ENCODE results near the gene INHBC. TPM values are rescaled to one million over a fixed set of nuclear protein-coding genes. Genes with fewer than 3 reads are reported as not detected.

INHBC gene
- polyA plus RNA-seq, 1 of the 3 experiments (the other 2 are of a cell fraction), result 0.08 TPM

DNA sequence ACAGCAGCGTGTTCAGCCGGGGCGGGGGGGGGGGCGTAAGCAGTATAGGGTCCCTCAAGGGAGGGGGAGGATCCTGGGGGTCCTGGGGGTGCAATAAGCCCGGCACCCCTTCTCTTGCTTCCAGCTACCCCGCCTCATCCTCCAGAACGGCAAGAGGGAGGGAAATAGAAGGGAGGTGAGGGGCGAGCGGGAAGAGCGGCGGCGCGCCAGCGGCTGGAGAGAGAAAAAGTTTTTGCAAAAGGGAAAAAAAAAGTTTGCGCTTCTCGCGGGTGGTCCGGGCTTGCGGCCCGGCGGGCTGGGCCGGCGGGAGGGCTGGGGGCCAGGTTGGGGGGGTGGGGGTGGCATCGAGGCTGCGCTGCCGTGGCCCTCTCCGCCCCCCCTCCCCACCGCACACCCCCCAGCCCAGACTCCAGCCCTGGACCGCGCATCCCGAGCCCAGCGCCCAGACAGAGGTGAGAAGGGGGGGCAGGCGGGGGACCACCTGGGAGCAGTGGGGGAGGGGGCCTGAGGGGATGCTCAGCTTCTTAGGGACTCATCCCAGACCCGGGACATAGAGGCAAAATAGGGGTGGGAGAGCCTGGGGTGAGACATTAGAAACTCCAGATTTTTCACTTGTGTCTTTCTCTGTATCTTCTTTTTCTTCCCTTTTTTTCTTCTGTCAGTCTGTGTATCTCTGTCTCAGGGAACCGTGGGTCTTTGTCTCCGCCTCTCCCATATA, 25.3 kb downstream of the INHBC start, which contains the start of gene GLI1:
TSS of gene GLI1 (plus strand) at position 36 of the 718 bp plus-strand sequence. CDS start 3,907 bp downstream, outside the sequence.
- H3K9me2 ChIP-seq, result no peaks in the 10 kb centered on the region
- H3K79me2 ChIP-seq (ENCODE audit: insufficient read depth), result no peaks in the 10 kb centered on the region
- no peaks in the 10 kb centered on the region for H3K9me3 ChIP-seq
- H3K9ac ChIP-seq, result peak within 1 kb of the TSS; percentile 52; the same call in 1 of the 2 replicates
- no peaks in the 10 kb centered on the region for H3K36me3 ChIP-seq (replicated peaks in 1 of 2; ENCODE audit: control insufficient read depth in 1 of 2, insufficient read depth in 2 of 2, low read length in 1 of 2)
- H4K20me1 ChIP-seq (ENCODE audit: insufficient read depth), result no peaks in the 10 kb centered on the region
- 1% methylated on average over 27 of the region's 36 CpGs for WGBS (ENCODE audit: low lambda C conversion rate)
- H2AFZ ChIP-seq (ENCODE audit: low read depth), result peak within 1 kb of the TSS; percentile 97
- peaks cover 5% of the 10 kb centered on the region for H3F3A ChIP-seq (replicated peaks; ENCODE audit: insufficient read depth)
- ChIA-PET CTCF (interaction anchor here (0.6 to 13.7 kb wide), 59 partner anchors 8 to 336 kb away, joined by 3 to 391 read pairs (median 4); partner anchors contain the start of genes B4GALNT1, INHBC, MARS1 and NXPH4), POLR2A (no interaction called here)
- H3K27me3 ChIP-seq (ENCODE audit: insufficient read depth), result no peaks in the 10 kb centered on the region
- peak within 1 kb of the TSS; percentile 94 for H3K4me2 ChIP-seq
- peak; percentile 82 for DNase-seq
- TF ChIP-seq PBX3 (IDR thresholded peaks at IDR 0.05) (no peak), FOXM1 (IDR thresholded peaks at IDR 0.05; ENCODE audit: low read depth) (no peak)
- peak within 1 kb of the TSS; percentile 53; a peak in 3 of 4 replicates for H3K27ac ChIP-seq (ENCODE audit: low read depth in 2 of 2, low read length in 1 of 2)
- peaks cover 0 to 28% of the 10 kb centered on the region in 2 experiments; a peak in 2 of 4 replicates for H3K4me1 ChIP-seq (ENCODE audit: control insufficient read depth in 1 of 2, insufficient read depth in 2 of 2, low read depth in 1 of 2, low read length in 1 of 2)
- peak within 1 kb of the TSS; percentile 67 to 90 for H3K4me3 ChIP-seq (ENCODE audit: low read depth in 2 of 2, low read length in 1 of 2)

- Histone ChIP-seq H3K9ac (no peak overlapping the region), H3K4me2 (peak overlapping the region; percentile 94), H3K4me1 (ENCODE audit: control insufficient read depth in 1 of 2, insufficient read depth in 2 of 2, low read depth in 1 of 2, low read length in 1 of 2) (peaks cover 0 to 23% of the 10 kb centered on the region in 2 experiments; a peak in 2 of 4 replicates), H4K20me1 (ENCODE audit: insufficient read depth) (no peaks in the 10 kb centered on the region), H3K36me3 (replicated peaks in 1 of 2; ENCODE audit: control insufficient read depth in 1 of 2, insufficient read depth in 2 of 2, low read length in 1 of 2) (no peaks in the 10 kb centered on the region), H3K79me2 (ENCODE audit: insufficient read depth) (no peaks in the 10 kb centered on the region), H3F3A (replicated peaks; ENCODE audit: insufficient read depth) (peaks cover 5% of the 10 kb centered on the region), H2AFZ (ENCODE audit: low read depth) (peak overlapping the region; percentile 97; the same call in 1 of the 2 replicates), H3K27ac (ENCODE audit: low read depth in 2 of 2, low read length in 1 of 2) (no peak overlapping the region), H3K9me3 (no peaks in the 10 kb centered on the region), H3K27me3 (ENCODE audit: insufficient read depth) (0 out of 2 replicates have a peak, but pooled peaks cover 3% of the 10 kb centered on the region), H3K9me2 (no peaks in the 10 kb centered on the region), H3K4me3 (ENCODE audit: low read depth in 2 of 2, low read length in 1 of 2) (peak overlapping the region; percentile 67 to 90; a peak in 3 of 4 replicates)
- CTCF ChIA-PET, result interaction anchor here (0.6 to 13.7 kb wide), 16 partner anchors 8 to 245 kb away, joined by 3 to 391 read pairs (median 8); partner anchors contain the start of genes B4GALNT1, MARS1, NXPH4 and STAC3
- WGBS (ENCODE audit: low lambda C conversion rate), result under 1% methylated on average over 6 of the region's 6 CpGs
- TF ChIP-seq POLR2AphosphoS5 (IDR thresholded peaks at IDR 0.05; ENCODE audit: low read depth, low read length), result no peak
- no peak for TF ChIP-seq MXI1 (IDR thresholded peaks at IDR 0.05; ENCODE audit: low read depth, low read length)
- TF ChIP-seq TAF1 (IDR thresholded peaks at IDR 0.05; ENCODE audit: borderline replicate concordance, low read depth, low read length), result no peak
- no peak for TF ChIP-seq FOSL2 (IDR thresholded peaks at IDR 0.05; ENCODE audit: borderline replicate concordance, low read depth)
- TF ChIP-seq ELF1 (IDR thresholded peaks at IDR 0.05), result no peak
- POLR2A ChIA-PET, result no interaction called here
- DNase-seq, result no peak
Measured at GRCh38 chr12:57460468-57460784, 25.8 kb downstream of the INHBC start.

- Histone ChIP-seq H3K4me1 (ENCODE audit: control insufficient read depth in 1 of 2, insufficient read depth in 2 of 2, low read depth in 1 of 2, low read length in 1 of 2) (peaks cover 0 to 22% of the 10 kb centered on the region in 2 experiments; a peak in 2 of 4 replicates), H3K9me3 (no peaks in the 10 kb centered on the region), H3K36me3 (replicated peaks in 1 of 2; ENCODE audit: control insufficient read depth in 1 of 2, insufficient read depth in 2 of 2, low read length in 1 of 2) (no peaks in the 10 kb centered on the region), H3K4me2 (peak overlapping the region; percentile 94), H3K4me3 (ENCODE audit: low read depth in 2 of 2, low read length in 1 of 2) (peak overlapping the region; percentile 60 to 90), H3K27me3 (ENCODE audit: insufficient read depth) (0 out of 2 replicates have a peak, but pooled peaks cover 7% of the 10 kb centered on the region), H2AFZ (ENCODE audit: low read depth) (peak overlapping the region; percentile 84), H3F3A (replicated peaks; ENCODE audit: insufficient read depth) (peaks cover 5% of the 10 kb centered on the region), H3K9ac (no peak overlapping the region), H4K20me1 (ENCODE audit: insufficient read depth) (no peaks in the 10 kb centered on the region), H3K9me2 (no peaks in the 10 kb centered on the region), H3K79me2 (ENCODE audit: insufficient read depth) (no peaks in the 10 kb centered on the region), H3K27ac (ENCODE audit: low read depth in 2 of 2, low read length in 1 of 2) (no peak overlapping the region)
- 0% methylated on average over 7 of the region's 19 CpGs for WGBS (ENCODE audit: low lambda C conversion rate)
- DNase-seq, result peak; percentile 63
- no peak for TF ChIP-seq RXRA (IDR thresholded peaks at IDR 0.05; ENCODE audit: borderline replicate concordance, low read depth)
- TF ChIP-seq, protein P1, sequence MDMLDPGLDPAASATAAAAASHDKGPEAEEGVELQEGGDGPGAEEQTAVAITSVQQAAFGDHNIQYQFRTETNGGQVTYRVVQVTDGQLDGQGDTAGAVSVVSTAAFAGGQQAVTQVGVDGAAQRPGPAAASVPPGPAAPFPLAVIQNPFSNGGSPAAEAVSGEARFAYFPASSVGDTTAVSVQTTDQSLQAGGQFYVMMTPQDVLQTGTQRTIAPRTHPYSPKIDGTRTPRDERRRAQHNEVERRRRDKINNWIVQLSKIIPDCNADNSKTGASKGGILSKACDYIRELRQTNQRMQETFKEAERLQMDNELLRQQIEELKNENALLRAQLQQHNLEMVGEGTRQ (IDR thresholded peaks at IDR 0.05; ENCODE audit: borderline replicate concordance, low read depth, low read length), result no peak
- no peak for TF ChIP-seq EZH2phosphoT487 (IDR thresholded peaks at IDR 0.05; ENCODE audit: borderline replicate concordance, low read depth)
- TF ChIP-seq MEF2A (IDR thresholded peaks at IDR 0.05; ENCODE audit: borderline replicate concordance, low read depth), result no peak
- no peak for TF ChIP-seq RCOR1 (IDR thresholded peaks at IDR 0.05; ENCODE audit: low read length)
- CTCF ChIA-PET, result interaction anchor here (0.7 to 13.7 kb wide), 16 partner anchors 8 to 245 kb away, joined by 3 to 391 read pairs (median 10); partner anchors contain the start of genes B4GALNT1, MARS1, NXPH4 and STAC3
- POLR2A ChIA-PET, result no interaction called here
Measured at GRCh38 chr12:57460841-57461275, 26.3 kb downstream of the INHBC start.
